ENCODE measurements around the gene TGFB1. TPM values are rescaled to one million over a fixed set of nuclear protein-coding genes. Genes with fewer than 3 reads are reported as not detected.

The TGFB1 gene
- polyA plus RNA-seq, 1 donor from 2014 or later, result not detected

DNA sequence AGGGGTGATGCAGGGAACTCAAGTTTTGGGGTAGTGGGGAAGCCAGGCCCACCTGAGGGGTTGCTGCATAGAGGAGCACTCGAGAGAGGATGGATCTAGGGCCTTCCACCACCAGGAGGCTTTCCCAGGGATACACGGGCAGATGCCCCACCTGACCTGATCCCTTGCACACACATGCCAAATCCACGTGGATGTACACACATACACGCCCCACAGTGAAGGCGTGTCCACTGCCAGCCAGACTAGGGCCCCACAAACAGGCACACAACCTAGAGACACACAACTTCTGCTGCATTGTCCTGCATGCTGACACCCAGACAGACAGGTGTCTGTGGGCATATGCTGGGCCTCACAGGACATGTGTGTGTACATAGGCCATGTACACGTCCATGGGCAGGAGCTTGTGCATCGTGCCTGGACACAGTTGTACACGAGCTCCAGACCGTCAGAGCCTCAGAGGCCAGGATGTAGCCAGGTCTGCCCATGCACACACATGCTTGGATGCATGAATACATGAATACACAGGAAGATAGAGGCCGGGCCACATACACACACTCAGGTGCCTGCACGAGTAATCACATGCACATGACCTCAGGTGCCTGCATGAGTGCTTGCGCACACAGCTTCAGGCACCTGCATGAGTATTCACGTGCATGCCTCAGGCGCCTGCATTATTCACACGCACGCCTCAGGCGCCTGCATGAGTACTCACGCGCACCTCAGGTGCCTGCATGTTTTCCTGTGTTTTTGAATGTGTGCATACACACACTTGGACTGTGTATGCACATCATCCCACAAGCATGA, 34.8 kb downstream of the TGFB1 start:
- peaks cover 6% of the 10 kb centered on the region for H3K36me3 ChIP-seq (ENCODE audit: insufficient read depth, low read length)
- H3K4me2 ChIP-seq (ENCODE audit: low read length), result no peak overlapping the region
- H3K27me3 ChIP-seq (ENCODE audit: insufficient read depth, low read depth, low read length), result no peaks in the 10 kb centered on the region
- H3K4me3 ChIP-seq (ENCODE audit: low read length), result no peak overlapping the region
- no peak overlapping the region for H3K9ac ChIP-seq (ENCODE audit: low read length)
- H3K9me2 ChIP-seq (ENCODE audit: insufficient read depth, low read length), result no peaks in the 10 kb centered on the region
- H3K27ac ChIP-seq (ENCODE audit: low read length), result no peak overlapping the region
- H3K9me3 ChIP-seq (ENCODE audit: low read length), result no peaks in the 10 kb centered on the region
- H2AFZ ChIP-seq (ENCODE audit: low read depth, low read length), result no peak overlapping the region
- H4K20me1 ChIP-seq (ENCODE audit: insufficient read depth), result no peaks in the 10 kb centered on the region
- no peak for TF ChIP-seq POLR2AphosphoS5 (IDR thresholded peaks at IDR 0.05)
- no peak for TF ChIP-seq SMC3 (conservative IDR thresholded peaks at IDR 0.05; ENCODE audit: poor library complexity)
- TF ChIP-seq EZH2 (IDR thresholded peaks at IDR 0.05; ENCODE audit: borderline replicate concordance, insufficient read depth, low read length, poor library complexity, severe bottlenecking), result no peak
- no peak for TF ChIP-seq TAF1 (IDR thresholded peaks at IDR 0.05; ENCODE audit: low read depth)
- TF ChIP-seq EP300 (conservative IDR thresholded peaks at IDR 0.05; ENCODE audit: poor library complexity, severe bottlenecking), result no peak
- TF ChIP-seq MXI1 (conservative IDR thresholded peaks at IDR 0.05; ENCODE audit: poor library complexity, severe bottlenecking), result no peak
- TF ChIP-seq, protein P1, sequence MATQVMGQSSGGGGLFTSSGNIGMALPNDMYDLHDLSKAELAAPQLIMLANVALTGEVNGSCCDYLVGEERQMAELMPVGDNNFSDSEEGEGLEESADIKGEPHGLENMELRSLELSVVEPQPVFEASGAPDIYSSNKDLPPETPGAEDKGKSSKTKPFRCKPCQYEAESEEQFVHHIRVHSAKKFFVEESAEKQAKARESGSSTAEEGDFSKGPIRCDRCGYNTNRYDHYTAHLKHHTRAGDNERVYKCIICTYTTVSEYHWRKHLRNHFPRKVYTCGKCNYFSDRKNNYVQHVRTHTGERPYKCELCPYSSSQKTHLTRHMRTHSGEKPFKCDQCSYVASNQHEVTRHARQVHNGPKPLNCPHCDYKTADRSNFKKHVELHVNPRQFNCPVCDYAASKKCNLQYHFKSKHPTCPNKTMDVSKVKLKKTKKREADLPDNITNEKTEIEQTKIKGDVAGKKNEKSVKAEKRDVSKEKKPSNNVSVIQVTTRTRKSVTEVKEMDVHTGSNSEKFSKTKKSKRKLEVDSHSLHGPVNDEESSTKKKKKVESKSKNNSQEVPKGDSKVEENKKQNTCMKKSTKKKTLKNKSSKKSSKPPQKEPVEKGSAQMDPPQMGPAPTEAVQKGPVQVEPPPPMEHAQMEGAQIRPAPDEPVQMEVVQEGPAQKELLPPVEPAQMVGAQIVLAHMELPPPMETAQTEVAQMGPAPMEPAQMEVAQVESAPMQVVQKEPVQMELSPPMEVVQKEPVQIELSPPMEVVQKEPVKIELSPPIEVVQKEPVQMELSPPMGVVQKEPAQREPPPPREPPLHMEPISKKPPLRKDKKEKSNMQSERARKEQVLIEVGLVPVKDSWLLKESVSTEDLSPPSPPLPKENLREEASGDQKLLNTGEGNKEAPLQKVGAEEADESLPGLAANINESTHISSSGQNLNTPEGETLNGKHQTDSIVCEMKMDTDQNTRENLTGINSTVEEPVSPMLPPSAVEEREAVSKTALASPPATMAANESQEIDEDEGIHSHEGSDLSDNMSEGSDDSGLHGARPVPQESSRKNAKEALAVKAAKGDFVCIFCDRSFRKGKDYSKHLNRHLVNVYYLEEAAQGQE (IDR thresholded peaks at IDR 0.05; ENCODE audit: borderline replicate concordance), result no peak
- TF ChIP-seq, protein P2, sequence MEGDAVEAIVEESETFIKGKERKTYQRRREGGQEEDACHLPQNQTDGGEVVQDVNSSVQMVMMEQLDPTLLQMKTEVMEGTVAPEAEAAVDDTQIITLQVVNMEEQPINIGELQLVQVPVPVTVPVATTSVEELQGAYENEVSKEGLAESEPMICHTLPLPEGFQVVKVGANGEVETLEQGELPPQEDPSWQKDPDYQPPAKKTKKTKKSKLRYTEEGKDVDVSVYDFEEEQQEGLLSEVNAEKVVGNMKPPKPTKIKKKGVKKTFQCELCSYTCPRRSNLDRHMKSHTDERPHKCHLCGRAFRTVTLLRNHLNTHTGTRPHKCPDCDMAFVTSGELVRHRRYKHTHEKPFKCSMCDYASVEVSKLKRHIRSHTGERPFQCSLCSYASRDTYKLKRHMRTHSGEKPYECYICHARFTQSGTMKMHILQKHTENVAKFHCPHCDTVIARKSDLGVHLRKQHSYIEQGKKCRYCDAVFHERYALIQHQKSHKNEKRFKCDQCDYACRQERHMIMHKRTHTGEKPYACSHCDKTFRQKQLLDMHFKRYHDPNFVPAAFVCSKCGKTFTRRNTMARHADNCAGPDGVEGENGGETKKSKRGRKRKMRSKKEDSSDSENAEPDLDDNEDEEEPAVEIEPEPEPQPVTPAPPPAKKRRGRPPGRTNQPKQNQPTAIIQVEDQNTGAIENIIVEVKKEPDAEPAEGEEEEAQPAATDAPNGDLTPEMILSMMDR (IDR thresholded peaks at IDR 0.05; ENCODE audit: poor library complexity, severe bottlenecking), result no peak
- TF ChIP-seq RAD21 (conservative IDR thresholded peaks at IDR 0.05), result no peak
- no peaks in the 10 kb centered on the region for H3K79me2 ChIP-seq (replicated peaks; ENCODE audit: insufficient read depth, low read length)
- H3F3A ChIP-seq (ENCODE audit: insufficient read depth, low read length, poor library complexity, severe bottlenecking), result no peaks in the 10 kb centered on the region

DNA sequence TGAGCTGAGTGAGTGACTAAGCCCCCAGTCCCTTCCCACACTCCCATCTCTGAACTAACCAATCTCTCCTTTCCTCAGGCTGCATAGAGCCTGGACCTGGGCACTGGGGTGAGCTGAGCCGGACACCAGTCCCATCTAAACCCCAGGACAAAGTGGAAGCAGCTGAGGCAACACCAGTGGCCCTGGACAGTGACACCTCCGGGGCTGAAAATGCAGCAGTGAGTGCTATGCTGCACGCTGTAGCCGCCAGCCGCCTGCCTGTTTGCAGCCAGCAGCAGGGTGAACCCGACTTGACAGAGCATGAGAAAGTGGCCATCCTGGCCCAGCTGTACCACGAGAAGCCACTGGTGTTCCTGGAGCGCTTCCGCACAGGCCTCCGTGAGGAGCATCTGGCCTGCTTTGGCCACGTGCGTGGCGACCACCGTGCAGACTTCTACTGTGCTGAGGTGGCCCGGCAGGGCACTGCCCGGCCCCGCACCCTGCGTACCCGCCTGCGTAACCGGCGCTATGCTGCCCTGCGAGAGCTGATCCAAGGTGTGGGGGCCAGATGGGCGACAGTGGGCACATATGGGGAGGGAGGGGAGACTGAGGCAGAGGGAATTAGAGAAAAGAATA, 37.3 kb downstream of the TGFB1 start:
- H2AFZ ChIP-seq (ENCODE audit: low read depth, low read length), result no peak overlapping the region
- H3K36me3 ChIP-seq (ENCODE audit: insufficient read depth, low read length), result peaks cover 6% of the 10 kb centered on the region
- H3K9me3 ChIP-seq (ENCODE audit: low read length), result no peaks in the 10 kb centered on the region
- no peaks in the 10 kb centered on the region for H4K20me1 ChIP-seq (ENCODE audit: insufficient read depth)
- no peaks in the 10 kb centered on the region for H3K79me2 ChIP-seq (replicated peaks; ENCODE audit: insufficient read depth, low read length)
- no peak overlapping the region for H3K9ac ChIP-seq (ENCODE audit: low read length)
- no peaks in the 10 kb centered on the region for H3K9me2 ChIP-seq (ENCODE audit: insufficient read depth, low read length)
- H3K27ac ChIP-seq (ENCODE audit: low read length), result no peak overlapping the region
- H3K4me2 ChIP-seq (ENCODE audit: low read length), result no peak overlapping the region
- H3F3A ChIP-seq (ENCODE audit: insufficient read depth, low read length, poor library complexity, severe bottlenecking), result no peaks in the 10 kb centered on the region
- H3K27me3 ChIP-seq (ENCODE audit: insufficient read depth, low read depth, low read length), result no peaks in the 10 kb centered on the region
- TF ChIP-seq TAF1 (IDR thresholded peaks at IDR 0.05; ENCODE audit: low read depth) (no peak), EZH2 (IDR thresholded peaks at IDR 0.05; ENCODE audit: borderline replicate concordance, insufficient read depth, low read length, poor library complexity, severe bottlenecking) (no peak), POLR2AphosphoS5 (IDR thresholded peaks at IDR 0.05) (no peak)
- no peak overlapping the region for H3K4me3 ChIP-seq (ENCODE audit: low read length)

Data from neural cell (in vitro differentiated cells).